ENCODE results near the gene ARHGAP26.

Gene ARHGAP26

DNA sequence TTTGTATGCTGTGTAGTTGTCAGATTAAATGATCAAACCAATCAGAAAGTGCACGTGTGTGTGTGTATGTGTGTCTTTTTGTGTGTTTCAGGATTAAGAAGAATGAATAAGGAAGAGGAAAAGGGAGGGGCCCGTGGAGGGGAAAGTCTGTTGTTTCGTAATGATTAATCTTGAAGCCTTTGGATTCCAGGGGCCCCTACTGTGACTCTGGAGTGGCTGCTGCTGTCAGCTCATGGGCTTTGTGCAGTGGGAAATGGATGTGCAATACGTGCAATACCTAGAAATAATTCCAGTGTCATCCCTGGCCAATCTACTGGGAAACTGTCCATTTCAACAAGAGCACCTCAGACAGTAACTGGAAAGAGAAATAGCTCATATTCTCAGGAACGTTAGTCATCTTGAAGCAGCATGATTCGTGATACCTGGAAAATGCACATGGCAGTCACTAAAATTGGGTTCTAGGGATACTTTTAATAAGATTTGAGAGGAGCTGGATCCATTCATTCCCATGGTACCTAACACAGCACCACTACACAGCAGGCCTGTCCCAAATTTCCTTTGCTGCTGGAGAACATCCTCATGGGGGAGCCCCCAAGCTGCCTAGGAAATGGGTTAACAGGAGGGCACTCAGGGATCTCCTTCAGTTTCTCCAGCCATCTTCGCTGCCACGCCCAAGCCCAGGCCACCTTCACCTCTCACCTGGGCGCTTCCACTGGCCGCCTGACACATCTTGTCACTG lies 447.1 kb downstream of the ARHGAP26 start:
- DNase-seq, result no peak

DNA sequence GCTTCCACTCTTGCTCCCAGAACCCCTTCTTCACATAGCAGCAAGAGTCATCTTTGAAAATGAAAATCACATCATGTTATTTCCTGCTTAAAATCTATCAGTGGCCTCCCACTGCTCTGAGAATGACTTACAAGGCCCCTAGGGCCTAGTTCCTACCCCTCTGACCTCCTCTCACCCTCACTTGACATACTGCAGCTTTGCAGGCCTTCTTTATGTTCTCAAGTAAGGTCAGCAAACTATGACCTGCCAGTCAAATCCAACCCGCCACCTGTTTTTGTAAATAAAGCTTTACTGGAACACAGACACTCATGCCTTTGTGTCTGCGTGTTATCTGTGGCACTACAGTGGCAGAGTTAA lies 447.6 kb downstream of the ARHGAP26 start:
- no peak for DNase-seq

DNA sequence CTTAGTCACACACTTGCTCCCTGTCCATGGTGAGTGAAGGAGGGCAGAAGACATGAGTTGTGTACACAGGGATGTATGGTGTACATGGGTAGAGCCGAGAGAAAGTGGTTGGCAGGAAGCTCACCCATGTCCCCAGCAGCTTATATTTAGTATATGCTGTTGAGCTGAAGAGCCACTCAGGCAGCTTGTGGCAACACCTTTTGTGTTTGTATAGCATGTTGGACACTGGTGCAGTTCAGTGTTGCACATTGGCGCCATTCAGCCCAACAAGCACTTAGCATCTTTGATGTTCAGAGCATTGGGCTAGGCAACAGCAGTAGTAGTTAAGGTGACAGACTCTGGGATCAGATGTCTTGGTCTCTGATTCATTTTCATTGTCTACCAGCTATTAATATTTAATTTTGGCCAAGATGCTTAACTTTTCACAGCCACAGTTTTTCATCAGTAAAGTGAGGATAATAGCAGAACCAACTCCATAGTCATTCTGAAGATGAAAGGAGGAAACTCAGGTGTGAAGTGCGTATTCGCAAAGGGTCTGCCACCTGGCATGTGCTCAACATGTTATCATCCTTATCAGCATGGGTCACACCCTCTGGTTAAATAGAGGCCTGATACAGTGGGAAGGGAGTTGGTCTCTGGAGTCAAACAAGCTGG lies 448.5 kb downstream of the ARHGAP26 start:
- no peak for DNase-seq

DNA sequence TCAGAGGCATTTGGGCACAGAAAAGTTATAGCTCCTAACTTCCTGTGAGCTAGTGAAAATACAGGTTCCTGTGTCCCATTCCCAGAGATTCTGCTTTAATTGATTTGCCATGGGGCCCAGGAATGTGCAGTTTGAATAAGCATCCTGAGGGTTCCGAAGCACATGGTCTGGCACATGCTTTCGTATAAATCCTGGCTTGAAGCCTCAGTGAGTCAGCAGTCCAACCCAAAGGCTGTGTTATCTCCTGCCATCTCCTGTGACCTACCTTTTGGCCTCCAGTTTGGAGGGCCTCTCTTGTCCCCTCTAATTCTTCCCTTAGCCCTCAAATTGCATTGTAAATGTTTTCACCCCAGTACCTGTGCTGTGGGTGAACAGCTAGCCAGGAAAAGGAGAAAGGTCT lies 449.5 kb downstream of the ARHGAP26 start:
- no peak for DNase-seq

DNA sequence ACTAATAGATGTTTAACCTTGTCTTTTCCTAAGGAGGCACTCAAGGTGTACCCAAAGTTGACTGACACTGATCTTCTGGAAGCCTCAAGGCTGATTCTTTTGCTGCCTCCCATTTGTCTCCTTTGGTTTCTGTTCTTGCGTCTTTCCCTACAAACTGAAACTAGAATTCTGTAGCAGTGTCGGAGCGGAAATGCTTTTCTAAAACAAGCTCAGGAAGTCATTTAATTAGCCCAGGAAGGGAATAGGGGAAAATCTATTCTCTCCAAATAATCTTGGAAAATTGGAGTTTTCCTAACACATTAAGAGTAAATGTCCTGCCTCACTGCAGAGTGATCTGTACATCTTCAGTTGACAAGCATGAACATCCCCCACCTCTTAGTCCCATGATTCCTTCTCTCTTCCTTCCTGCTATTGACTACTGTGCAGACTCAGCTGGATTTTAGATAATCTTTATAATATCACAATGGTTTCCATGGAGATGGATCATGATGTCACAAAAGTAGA lies 450.6 kb downstream of the ARHGAP26 start:
- DNase-seq, result no peak

DNA sequence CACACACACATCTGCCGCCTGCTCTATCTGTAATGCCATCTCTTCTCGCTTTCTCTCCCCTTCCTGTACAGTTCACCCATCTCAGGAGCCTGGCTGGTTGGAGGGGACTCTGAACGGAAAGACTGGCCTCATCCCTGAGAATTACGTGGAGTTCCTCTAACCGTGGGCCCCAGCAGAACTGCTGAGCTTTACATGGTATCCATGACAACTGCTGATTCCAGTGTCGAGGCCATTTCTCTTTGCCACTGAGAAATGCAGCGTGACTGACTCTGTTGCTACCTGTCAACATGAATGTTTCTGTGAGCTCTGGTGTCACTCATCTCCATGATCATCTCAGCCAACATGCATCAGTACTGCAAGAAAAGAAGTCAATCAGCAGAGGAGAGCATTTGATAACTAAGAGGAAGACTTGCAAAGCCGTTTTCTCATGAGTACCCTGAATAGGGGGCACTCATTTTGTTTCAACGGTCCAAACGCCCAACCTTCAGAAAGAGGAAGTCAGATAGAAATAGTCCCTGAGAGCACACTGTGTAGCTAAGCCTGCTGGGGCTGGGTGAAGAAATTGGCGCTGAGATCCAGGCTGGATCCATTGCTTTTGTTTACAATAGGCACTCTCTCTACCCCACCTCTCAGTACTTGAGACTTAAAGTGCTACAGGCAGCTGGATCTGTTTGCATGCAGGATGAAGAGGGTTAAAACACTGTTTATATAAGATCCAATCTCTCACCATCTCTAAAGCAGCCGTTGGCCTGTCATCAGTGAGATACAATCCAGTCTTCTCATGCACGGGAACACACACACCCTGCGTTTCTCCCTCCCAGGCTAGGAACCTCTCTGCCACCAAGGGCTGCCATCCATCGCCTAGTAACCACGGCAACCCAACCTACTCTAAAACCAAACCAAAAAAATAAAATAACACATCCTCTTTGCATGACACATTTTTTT lies 452.4 kb downstream of the ARHGAP26 start:
- peak; percentile 77 for DNase-seq

DNA sequence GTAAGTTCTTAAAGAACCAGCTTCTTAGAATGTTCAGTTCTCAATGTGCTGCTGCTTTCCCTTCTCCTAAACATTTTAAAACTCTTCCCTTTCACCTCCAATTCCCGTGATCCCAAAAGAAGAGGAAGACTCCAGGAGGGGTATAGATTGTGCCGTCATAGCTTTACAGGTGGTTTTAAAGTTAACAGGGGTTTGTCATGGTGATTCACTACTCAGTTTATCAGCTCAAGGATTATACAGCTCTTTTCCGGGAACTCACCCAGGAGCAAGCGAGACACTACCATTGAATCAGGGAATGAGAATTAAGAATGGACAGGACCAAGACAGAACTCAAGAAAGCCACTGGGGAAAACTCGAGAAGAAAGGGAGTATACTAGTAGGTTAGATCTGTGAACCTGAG lies 454.5 kb downstream of the ARHGAP26 start:
- no peak for DNase-seq

DNA sequence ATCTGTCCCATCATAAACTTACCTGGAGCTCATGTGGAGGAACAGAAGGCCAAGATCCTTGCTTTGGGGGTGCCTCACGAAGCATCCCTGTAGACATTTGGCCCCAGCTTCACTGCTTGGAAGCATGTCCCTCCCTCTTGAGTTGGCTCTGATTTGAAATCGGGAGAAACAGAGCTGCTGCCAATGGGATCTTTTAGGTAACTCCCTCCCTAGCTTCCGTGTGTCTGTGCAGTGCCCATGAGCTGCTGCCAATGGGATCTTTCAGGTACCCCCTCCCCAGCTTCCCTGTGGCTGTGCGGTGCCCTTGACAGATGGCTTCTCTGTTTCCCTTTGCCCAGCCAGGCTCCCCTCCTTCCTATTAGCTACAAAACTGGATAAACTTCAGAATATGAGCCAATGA lies 455.3 kb downstream of the ARHGAP26 start:
- no peak for DNase-seq

DNA sequence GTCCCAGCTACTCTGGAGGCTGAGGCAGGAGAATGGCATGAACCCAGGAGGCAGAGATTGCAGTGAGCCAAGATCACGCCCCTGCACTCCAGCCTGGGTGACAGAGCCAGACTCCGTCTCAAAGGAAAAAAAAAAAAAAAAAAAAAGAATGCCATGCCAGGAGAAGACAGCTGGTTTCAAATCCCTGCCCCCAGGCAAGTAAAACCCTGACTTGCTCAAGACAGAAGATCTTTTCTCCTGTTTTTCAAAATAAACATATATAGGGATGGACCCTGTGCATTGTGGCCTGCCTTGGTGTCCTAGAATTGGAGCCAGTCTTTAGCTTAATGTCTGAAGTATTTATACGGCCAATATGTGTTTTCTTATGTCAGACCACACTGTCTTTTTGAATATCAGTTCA lies 456.2 kb downstream of the ARHGAP26 start:
- peak; percentile 20 for DNase-seq

DNA sequence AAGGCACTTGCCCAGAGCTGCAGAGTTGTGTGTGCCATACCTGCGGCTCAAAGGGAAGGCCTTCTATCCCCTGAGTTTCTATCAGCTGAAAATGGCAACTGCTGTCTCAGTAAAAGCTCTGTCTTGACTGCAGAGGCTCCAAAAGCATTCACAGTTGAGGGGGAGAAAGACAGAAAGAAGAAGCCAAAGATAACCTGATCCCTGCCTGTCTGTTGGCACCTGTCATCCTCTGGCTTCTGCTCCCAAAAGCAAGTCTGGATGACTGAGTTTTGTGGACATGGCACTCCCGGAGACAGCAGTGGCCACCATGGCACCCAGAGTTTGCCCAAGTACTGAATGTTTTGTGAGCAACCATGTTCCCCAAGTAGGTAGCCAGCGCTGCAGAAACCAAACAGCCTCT lies 456.7 kb downstream of the ARHGAP26 start:
- no peak for DNase-seq

DNA sequence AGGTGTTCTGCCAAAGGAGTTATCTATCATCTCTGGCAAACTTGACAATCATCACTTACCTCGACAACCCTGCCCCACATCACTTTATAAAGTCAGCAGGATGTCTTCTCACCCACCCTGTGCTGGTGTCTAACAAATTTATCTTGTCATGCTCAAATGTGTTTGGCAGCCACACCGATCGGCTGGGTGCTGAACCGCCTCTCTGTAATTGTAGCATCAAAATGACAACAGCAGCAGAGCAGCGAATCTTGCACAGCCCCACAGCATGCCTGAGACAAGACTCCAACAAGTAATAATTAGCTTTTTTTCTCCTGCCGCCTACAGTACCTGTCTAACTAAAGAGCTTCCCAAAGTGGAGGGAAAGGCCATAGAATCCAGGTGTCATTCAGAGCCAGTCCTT lies 457.1 kb downstream of the ARHGAP26 start:
- DNase-seq, result no peak

DNA sequence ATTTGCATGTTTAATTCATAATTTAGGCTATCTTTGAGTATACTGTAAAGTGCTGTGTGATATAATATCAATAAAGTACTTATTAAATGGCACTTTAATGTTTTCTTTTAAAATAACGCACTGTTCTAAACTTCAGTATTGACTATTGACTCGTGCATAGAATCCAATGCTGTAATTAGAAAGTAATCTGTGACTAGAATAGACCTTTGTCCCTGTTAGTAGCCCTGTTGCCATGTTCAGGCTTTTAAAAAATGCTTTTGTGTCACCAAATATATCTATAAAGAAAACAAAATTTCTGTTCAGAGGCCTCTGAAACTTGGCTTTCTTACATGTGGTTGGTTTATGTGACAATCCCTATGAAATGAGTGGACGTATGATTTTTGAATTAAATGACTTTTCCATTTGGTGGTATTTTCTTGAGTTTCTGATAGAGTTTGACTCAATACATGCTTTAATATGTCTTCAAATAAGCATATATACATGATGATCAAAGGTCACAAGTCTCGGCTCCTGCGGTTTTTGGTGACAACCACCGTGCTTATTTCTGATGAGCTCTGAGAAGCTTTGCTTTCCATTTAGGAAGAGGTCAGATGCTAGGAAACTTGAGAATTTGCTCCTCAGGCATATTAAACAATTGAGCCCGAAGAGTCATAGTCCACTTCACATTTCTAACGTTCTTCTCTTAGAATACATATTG lies 458.6 kb downstream of the ARHGAP26 start:
- no peak for DNase-seq

DNA sequence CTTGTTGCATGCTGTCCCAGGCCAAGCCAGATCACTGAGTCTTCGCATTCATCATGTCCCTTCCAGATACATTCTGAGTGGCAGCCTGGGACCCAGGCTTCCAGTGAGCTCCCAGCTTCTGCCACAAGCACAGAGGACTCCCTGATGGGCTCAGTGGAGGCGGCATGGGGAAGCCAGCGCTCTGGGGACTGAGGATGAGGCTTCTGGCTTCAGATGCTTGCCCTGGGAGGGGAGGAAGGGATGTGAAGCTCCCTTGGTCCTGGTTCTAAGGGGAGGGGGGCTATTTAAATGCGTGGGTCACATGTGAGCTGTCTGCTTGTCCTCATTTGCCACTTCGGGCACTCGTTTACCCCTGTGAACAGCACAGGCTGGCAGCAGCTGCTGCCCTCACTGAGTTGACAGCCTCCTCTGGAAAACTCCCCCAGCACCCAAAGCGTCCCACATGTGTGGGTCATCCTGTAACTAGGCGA lies 459.3 kb downstream of the ARHGAP26 start:
- DNase-seq, result no peak

DNA sequence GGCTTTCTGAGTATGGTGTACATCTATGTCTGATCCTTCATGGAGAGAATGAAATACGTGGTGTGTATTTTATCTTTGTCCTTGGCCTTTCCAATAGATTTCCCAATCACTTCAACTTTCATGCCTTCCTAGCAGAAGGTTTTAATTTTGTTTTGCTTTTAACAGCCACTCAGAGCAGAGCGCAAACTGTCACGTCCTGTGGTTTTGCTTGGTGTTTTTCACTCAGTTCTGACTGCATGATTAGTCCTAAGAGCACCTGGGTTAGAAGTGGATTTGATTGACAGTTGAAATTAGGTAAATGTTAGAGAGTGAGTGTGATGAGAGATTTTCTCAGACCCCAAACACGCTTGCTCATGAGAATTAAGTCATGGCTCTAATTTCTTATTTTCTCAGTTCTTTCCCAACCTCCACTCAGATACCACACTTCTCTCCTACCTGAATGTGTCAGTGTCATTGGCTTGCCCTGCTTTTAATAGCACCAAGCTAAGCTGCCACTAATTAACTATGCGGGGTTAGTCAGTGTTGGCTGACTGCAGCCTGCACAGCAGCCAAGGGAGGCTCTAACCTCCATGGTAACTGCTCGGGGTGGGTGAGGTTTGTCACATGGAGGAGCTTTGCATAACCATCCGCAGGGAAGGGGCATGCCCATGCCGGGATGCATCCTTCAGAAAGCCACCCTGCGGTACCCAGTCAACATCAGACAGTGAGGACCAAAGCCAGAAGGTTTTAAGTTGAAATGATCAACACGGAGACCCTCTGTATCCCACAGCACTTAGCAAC lies 459.9 kb downstream of the ARHGAP26 start:
- peak; percentile 24 for DNase-seq

DNA sequence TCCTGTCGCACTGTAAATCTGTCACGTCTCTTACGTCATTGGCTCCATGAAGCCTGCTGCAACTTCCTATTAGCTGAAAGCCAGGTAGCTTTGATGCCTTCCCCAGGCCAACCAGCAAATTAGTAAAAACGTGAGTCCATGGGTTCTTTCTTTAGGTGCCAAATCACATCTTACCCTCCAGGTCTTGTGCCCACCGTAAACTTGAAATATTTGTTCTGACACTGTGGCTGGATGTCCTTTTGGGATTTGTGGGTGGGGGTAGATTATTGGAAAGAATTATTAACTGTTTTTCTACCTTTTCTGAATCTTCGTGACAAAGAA lies 460.5 kb downstream of the ARHGAP26 start:
- no peak for DNase-seq

DNA sequence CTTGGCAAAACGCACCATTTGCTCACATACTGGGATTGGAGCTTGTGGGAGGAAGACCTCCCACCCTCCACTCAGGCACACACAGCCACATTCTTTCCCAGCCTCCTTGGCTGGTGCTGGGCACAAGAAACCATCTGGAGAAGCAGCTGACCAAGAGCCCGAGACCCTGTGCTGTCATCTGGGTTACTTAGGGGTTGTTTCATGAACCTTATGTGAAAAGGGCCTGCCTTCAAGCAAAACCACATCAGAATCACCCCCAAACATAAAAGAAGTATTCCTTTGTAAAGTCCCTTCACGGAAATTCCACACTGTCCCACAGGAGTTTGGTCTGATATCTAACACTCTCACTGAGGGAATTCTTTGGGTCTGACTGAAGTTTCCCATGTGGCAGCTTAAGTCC lies 461.2 kb downstream of the ARHGAP26 start:
- DNase-seq, result no peak

DNA sequence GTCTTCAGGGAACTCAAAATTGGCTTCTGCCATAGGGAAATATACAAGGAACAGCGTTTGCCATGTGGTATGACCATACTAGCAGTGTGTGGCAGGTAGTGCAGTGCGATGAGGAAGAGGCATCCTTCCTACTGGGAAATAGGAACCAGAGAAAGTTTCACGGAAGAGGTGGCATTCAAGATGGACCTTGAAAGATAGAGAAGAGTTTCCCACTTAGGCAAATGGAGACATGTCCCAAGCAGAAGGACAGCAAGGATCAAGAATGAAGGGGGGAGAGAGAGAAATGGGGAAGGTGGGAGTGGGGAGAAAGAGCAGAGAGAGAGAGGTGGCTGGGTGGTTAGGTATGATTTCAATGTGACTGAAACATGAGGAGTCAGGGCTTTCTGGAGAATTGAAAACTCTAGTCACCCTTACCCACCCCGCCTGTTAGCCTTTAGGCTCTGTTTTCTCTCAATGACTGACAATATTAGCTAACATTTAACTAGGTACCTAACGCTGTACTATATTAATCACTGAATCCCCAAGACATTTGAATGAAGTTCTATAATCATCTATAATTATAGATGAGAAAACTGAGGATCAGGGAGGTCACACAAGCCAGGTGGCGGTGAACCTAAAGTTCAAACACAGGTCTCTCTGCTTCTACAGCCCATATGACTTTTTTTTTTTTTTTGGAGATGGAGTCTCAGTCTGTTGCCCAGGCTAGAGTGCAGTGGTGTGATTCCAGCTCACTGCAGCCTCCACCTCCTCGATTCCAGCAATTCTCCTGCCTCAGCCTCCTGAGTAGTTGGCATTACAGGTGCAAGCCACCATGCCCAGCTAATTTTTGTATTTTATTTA lies 462.0 kb downstream of the ARHGAP26 start:
- no peak for DNase-seq

DNA sequence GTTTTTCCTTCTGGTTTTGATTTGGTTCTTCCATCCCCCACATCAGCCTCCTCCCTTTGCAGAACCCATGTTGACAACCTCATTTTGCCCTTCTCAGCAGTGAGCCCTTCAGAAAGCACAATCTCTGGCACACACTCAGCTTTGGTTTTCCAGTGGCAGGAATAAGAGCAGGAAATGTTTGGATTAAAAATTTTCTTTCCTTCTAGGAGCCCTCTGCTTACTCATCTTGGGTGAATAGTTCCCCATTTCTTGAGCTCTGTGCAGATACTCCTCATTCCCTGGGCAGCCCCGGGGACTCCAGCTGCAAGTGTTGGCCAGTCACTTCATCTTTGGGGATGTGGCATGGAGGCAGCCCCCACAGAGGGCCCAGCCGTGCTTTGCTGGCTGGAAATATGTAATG lies 462.9 kb downstream of the ARHGAP26 start:
- no peak for DNase-seq

DNA sequence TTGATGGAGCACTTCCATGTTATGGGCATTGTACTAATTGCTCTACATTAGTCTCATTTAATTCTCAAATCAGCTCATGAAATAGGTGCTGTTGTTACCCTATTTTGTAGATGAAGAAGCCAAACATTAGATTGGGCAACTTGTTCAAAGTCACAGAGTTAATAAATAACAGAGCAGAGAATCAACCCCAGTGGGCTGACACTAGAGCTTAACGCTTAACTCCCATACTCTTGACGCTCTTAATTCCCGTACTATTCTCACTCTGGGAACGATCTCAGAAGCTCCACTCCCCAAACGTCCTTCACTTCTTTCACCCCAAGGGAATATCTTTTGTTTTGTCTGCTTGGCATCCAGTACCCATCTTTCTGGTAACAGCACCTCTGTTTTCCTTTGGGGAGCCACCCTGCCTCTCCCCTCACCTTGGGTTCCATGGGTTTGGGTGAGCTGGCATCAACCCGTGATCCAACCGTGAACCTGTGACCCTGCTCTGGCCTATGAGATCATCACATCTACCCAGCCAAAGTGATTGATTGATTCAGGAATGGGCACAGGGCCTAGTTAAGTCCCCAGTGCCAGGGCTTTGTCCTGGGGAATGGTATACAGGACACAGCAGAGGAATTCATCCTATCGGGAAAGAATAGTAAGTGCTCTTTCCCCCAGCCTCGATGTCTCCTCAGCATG lies 464.1 kb downstream of the ARHGAP26 start:
- no peak for DNase-seq

DNA sequence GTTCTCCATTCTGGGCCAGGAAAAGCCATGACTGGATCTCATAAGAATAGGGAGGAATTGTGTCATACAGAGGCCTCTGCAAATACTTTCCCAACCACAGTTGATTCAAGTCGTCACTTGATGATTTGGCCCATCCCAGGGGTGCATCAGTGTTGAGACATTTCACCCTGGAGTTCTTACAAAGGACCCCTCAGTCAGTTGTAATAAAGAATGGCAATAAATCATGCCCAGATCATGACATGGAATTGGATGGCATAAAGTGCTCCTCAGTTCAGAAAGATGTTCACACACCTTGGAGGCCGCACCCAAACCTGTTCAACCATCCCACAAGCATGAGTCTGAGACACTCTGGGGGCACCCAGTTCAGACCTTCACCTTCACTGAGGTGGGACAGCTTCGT lies 465.2 kb downstream of the ARHGAP26 start:
- no peak for DNase-seq

DNA sequence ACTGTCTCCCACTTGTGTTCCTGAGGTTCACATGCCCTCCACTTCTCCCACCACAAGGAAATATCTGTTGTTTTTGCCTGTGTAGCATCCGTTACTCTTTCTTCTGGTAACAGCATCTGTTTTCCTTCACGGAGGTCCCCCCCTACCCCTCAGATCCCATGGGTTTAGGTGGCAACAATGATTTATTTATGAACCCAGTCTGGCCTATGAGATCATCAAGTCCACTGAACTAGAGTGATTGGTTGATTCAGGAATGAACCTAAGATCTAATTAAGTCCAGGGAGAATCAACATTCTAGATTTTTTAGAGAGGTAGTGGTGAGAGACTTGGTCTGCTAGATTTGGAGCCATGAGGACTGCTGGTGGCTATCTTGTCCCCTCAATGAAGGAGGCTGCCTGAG lies 466.5 kb downstream of the ARHGAP26 start:
- no peak for DNase-seq

Data from NCI-H2171 treated with DMSO at 0.1 percent for 48 hours (cell line).